Memory B cell (primary cell): Measurements from ENCODE around the gene RNF138.
A peak's percentile ranks its signal among the peaks of the same experiment; 100 is the strongest.

Experiments used
- ATAC-seq: fragments of 150-1000 bp; cut with Tn5 transposase; 2 replicates; pipeline ENCODE4 v1.10.0; 2021; ENCODE audit warnings: low read depth, mild to moderate bottlenecking, moderate library complexity
- DNase-seq, 2 donors: peaks; one replicate each; pipeline ENCODE4 v3.0.0; 2022; ENCODE audit warnings: low spot score in 2 of 2
- H3K27ac Mint-ChIP-seq: one replicate; pipeline ENCODE4 v1.8.0; 2022; ENCODE audit warnings: mild to moderate bottlenecking, moderate library complexity, mixed read lengths
- H3K27me3 Mint-ChIP-seq: one replicate; pipeline ENCODE4 v1.8.0; 2022; ENCODE audit warnings: mixed read lengths
- H3K36me3 Mint-ChIP-seq: one replicate; pipeline ENCODE4 v1.8.0; 2022; ENCODE audit warnings: mild to moderate bottlenecking, mixed read lengths
- H3K4me1 Mint-ChIP-seq: one replicate; pipeline ENCODE4 v1.8.0; 2022; ENCODE audit warnings: mixed read lengths
- H3K4me3 Mint-ChIP-seq: one replicate; pipeline ENCODE4 v1.8.0; 2022; ENCODE audit warnings: mild to moderate bottlenecking, moderate library complexity, mixed read lengths
- H3K9me3 Mint-ChIP-seq: one replicate; pipeline ENCODE4 v1.8.0; 2022; ENCODE audit warnings: mixed read lengths

RNF138 gene

GRCh38 chr18:32091724-32092421 is at the start of gene RNF138:
Gene RNF138 (plus strand): TSS chr18:32091874. CDS start chr18:32092777, 903 bp downstream.
- DNase-seq (peak; percentile 88 to 89), ATAC-seq (peak; percentile 62)
- no peaks in the 10 kb centered on the region for H3K9me3 Mint-ChIP-seq
- H3K36me3 Mint-ChIP-seq = peaks cover 23% of the 10 kb centered on the region
- peak within 1 kb of the TSS; percentile 97 for H3K4me3 Mint-ChIP-seq
- H3K27me3 Mint-ChIP-seq = no peaks in the 10 kb centered on the region
- H3K27ac Mint-ChIP-seq = peak within 1 kb of the TSS; percentile 97
- peaks cover 26% of the 10 kb centered on the region for H3K4me1 Mint-ChIP-seq

- Mint-ChIP-seq H3K9me3 (no peaks in the 10 kb centered on the region), H3K27me3 (no peaks in the 10 kb centered on the region), H3K27ac (peak overlapping the region; percentile 55), H3K4me1 (peaks cover 12% of the 10 kb centered on the region), H3K4me3 (peak overlapping the region; percentile 57), H3K36me3 (peaks cover 19% of the 10 kb centered on the region)
- DNase-seq (no peak), ATAC-seq (peak; percentile 82)
Observed at GRCh38 chr18:32042337-32042736, 49.3 kb upstream of the RNF138 start.

- peaks cover 7% of the 10 kb centered on the region for H3K36me3 Mint-ChIP-seq
- H3K4me1 Mint-ChIP-seq = peaks cover 15% of the 10 kb centered on the region
- no peaks in the 10 kb centered on the region for H3K9me3 Mint-ChIP-seq
- no peaks in the 10 kb centered on the region for H3K27me3 Mint-ChIP-seq
- DNase-seq (peak in 1 of 2 donors; percentile 13), ATAC-seq (peak; percentile 55)
- H3K27ac Mint-ChIP-seq = peak overlapping the region; percentile 67
- no peak overlapping the region for H3K4me3 Mint-ChIP-seq
Observed at GRCh38 chr18:32048507-32049091, 43.1 kb upstream of the RNF138 start.

- peak overlapping the region; percentile 67 for H3K27ac Mint-ChIP-seq
- peak overlapping the region; percentile 34 for H3K4me3 Mint-ChIP-seq
- DNase-seq (peak in 1 of 2 donors; percentile 18), ATAC-seq (peak; percentile 82)
- H3K36me3 Mint-ChIP-seq = peaks cover 7% of the 10 kb centered on the region
- H3K9me3 Mint-ChIP-seq = no peaks in the 10 kb centered on the region
- peaks cover 15% of the 10 kb centered on the region for H3K4me1 Mint-ChIP-seq
- H3K27me3 Mint-ChIP-seq = no peaks in the 10 kb centered on the region
Observed at GRCh38 chr18:32049393-32050171, 42.1 kb upstream of the RNF138 start.

GRCh38 chr18:32056613-32057358 is 34.9 kb upstream of the RNF138 start:
- peaks cover 2% of the 10 kb centered on the region for H3K4me1 Mint-ChIP-seq
- no peaks in the 10 kb centered on the region for H3K9me3 Mint-ChIP-seq
- H3K27ac Mint-ChIP-seq = no peak overlapping the region
- H3K4me3 Mint-ChIP-seq = no peak overlapping the region
- DNase-seq (no peak), ATAC-seq (no peak)
- H3K36me3 Mint-ChIP-seq = peaks cover 11% of the 10 kb centered on the region
- no peaks in the 10 kb centered on the region for H3K27me3 Mint-ChIP-seq

- no peak for DNase-seq
- Mint-ChIP-seq H3K27me3 (no peaks in the 10 kb centered on the region), H3K36me3 (peaks cover 11% of the 10 kb centered on the region), H3K27ac (no peak overlapping the region), H3K9me3 (no peaks in the 10 kb centered on the region), H3K4me1 (peaks cover 2% of the 10 kb centered on the region), H3K4me3 (no peak overlapping the region)
- no peak for ATAC-seq
Observed at GRCh38 chr18:32057624-32058165, 34.0 kb upstream of the RNF138 start.

GRCh38 chr18:32060026-32060425 is 31.6 kb upstream of the RNF138 start:
- ATAC-seq (no peak), DNase-seq (no peak)
- no peak overlapping the region for H3K27ac Mint-ChIP-seq
- peaks cover 11% of the 10 kb centered on the region for H3K36me3 Mint-ChIP-seq
- H3K9me3 Mint-ChIP-seq = no peaks in the 10 kb centered on the region
- peaks cover 2% of the 10 kb centered on the region for H3K4me1 Mint-ChIP-seq
- no peaks in the 10 kb centered on the region for H3K27me3 Mint-ChIP-seq
- H3K4me3 Mint-ChIP-seq = no peak overlapping the region

GRCh38 chr18:32067375-32068167 is 24.1 kb upstream of the RNF138 start:
- no peak overlapping the region for H3K27ac Mint-ChIP-seq

GRCh38 chr18:32072321-32072720 is 19.4 kb upstream of the RNF138 start:
- peaks cover 13% of the 10 kb centered on the region for H3K36me3 Mint-ChIP-seq
- ATAC-seq = peak; percentile 65

More at GRCh38 chr18:32067375-32068167, 24.1 kb upstream of the RNF138 start:
- no peak overlapping the region for H3K4me3 Mint-ChIP-seq
- no peak for DNase-seq
- H3K4me1 Mint-ChIP-seq = no peaks in the 10 kb centered on the region
- peaks cover 5% of the 10 kb centered on the region for H3K36me3 Mint-ChIP-seq
- no peaks in the 10 kb centered on the region for H3K9me3 Mint-ChIP-seq
- no peak for ATAC-seq
- H3K27me3 Mint-ChIP-seq = no peaks in the 10 kb centered on the region

GRCh38 chr18:32074206-32074605 is 17.5 kb upstream of the RNF138 start:
- ATAC-seq (no peak), DNase-seq (no peak)
- Mint-ChIP-seq H3K36me3 (peaks cover 12% of the 10 kb centered on the region), H3K9me3 (no peaks in the 10 kb centered on the region), H3K4me1 (peaks cover 2% of the 10 kb centered on the region), H3K27ac (no peak overlapping the region), H3K4me3 (no peak overlapping the region), H3K27me3 (no peaks in the 10 kb centered on the region)

More at GRCh38 chr18:32072321-32072720, 19.4 kb upstream of the RNF138 start:
- DNase-seq = no peak
- Mint-ChIP-seq H3K27ac (no peak overlapping the region), H3K9me3 (no peaks in the 10 kb centered on the region), H3K27me3 (no peaks in the 10 kb centered on the region), H3K4me1 (peaks cover 2% of the 10 kb centered on the region), H3K4me3 (no peak overlapping the region)

GRCh38 chr18:32078845-32079244 is 12.8 kb upstream of the RNF138 start:
- peaks cover 4% of the 10 kb centered on the region for H3K4me1 Mint-ChIP-seq
- DNase-seq (no peak), ATAC-seq (no peak)
- no peaks in the 10 kb centered on the region for H3K9me3 Mint-ChIP-seq
- H3K27me3 Mint-ChIP-seq = no peaks in the 10 kb centered on the region
- peaks cover 10% of the 10 kb centered on the region for H3K36me3 Mint-ChIP-seq
- no peak overlapping the region for H3K4me3 Mint-ChIP-seq
- no peak overlapping the region for H3K27ac Mint-ChIP-seq

- Mint-ChIP-seq H3K4me1 (peaks cover 14% of the 10 kb centered on the region), H3K27me3 (no peaks in the 10 kb centered on the region), H3K4me3 (no peak overlapping the region), H3K27ac (no peak overlapping the region), H3K36me3 (no peaks in the 10 kb centered on the region), H3K9me3 (no peaks in the 10 kb centered on the region)
- ATAC-seq = no peak
- DNase-seq = no peak
Observed at GRCh38 chr18:32081881-32082280, 9.8 kb upstream of the RNF138 start.

GRCh38 chr18:32083781-32084180 is 7.9 kb upstream of the RNF138 start:
- H3K36me3 Mint-ChIP-seq = no peaks in the 10 kb centered on the region
- DNase-seq (no peak), ATAC-seq (no peak)
- H3K27ac Mint-ChIP-seq = peak overlapping the region; percentile 42
- H3K27me3 Mint-ChIP-seq = no peaks in the 10 kb centered on the region
- no peak overlapping the region for H3K4me3 Mint-ChIP-seq
- no peaks in the 10 kb centered on the region for H3K9me3 Mint-ChIP-seq
- peaks cover 14% of the 10 kb centered on the region for H3K4me1 Mint-ChIP-seq
